PC-3 (cell line): ENCODE data around the gene DYNC1I1. TPM values are rescaled to one million over a fixed set of nuclear protein-coding genes. Genes with fewer than 3 reads are reported as not detected.

Experiments
- ATAC-seq: fragments of 200-7000 bp; cut with Tn5 transposase; 2 replicates; pipeline ENCODE4 v1.9.1; 2020; ENCODE audit warnings: mild to moderate bottlenecking, moderate library complexity
- BruUV-seq: library from RNA; stranded (reverse); fragments of 400-500 nt; replicated peaks from 2 replicates; lab custom pipeline; 2021; lab: Mats Ljungman, UMichigan
- CTCF ChIA-PET: fragments of 300-600 bp; sonication (Branson Sonifier 250); formaldehyde crosslinking; loops from one replicate; lab custom pipeline; 2022; ENCODE audit warnings: antibody characterized with exemption; lab: Charles Lee
- POLR2A ChIA-PET: fragments of 300-600 bp; sonication (Branson Sonifier 250); formaldehyde crosslinking; loops from one replicate; lab custom pipeline; 2022; ENCODE audit warnings: antibody characterized with exemption; ENCODE audit not compliant: unreplicated experiment; lab: Charles Lee
- DNase-seq: peaks from one replicate; pipeline ENCODE4 v3.0.0-alpha.2; 2015
- H2AFZ ChIP-seq: fragments of 300-600 bp; sonication (generic); 2 replicates; pipeline ENCODE4 v1.6.0; 2016; ENCODE audit warnings: antibody characterized with exemption, low read length
- H3F3A ChIP-seq: fragments of 300-600 bp; sonication (generic); one replicate; pipeline ENCODE4 v1.6.0; 2017; ENCODE audit warnings: antibody characterized with exemption, low read length, control low read depth, mild to moderate bottlenecking; ENCODE audit not compliant: unreplicated experiment
- H3K27ac ChIP-seq: fragments of 300-600 bp; sonication (generic); 2 replicates; pipeline ENCODE4 v1.5.1; 2016; ENCODE audit warnings: mild to moderate bottlenecking, low read length
- H3K27me3 ChIP-seq: fragments of 300-600 bp; sonication (generic); 2 replicates; pipeline ENCODE4 v1.6.1; 2016; ENCODE audit warnings: low read length, mixed read lengths
- H3K36me3 ChIP-seq: fragments of 300-600 bp; sonication (generic); 2 replicates; pipeline ENCODE4 v1.6.1; 2016; ENCODE audit warnings: low read depth, mixed run types, low read length, mixed read lengths
- H3K4me1 ChIP-seq: fragments of 300-600 bp; sonication (generic); 2 replicates; pipeline ENCODE4 v1.5.1; 2016; ENCODE audit warnings: low read length; ENCODE audit not compliant: insufficient read depth
- H3K4me2 ChIP-seq: fragments of 300-600 bp; sonication (generic); 2 replicates; pipeline ENCODE4 v1.6.0; 2016; ENCODE audit warnings: low read length
- H3K4me3 ChIP-seq: fragments of 300-600 bp; sonication (generic); 2 replicates; pipeline ENCODE4 v1.5.1; 2016; ENCODE audit warnings: mild to moderate bottlenecking, low read length, mixed read lengths
- H3K79me2 ChIP-seq: fragments of 300-600 bp; sonication (generic); 2 replicates; pipeline ENCODE4 v1.6.1; 2017; ENCODE audit warnings: low read length, mixed read lengths
- H3K9ac ChIP-seq: fragments of 300-600 bp; sonication (generic); 2 replicates; pipeline ENCODE4 v1.6.0; 2016; ENCODE audit warnings: mild to moderate bottlenecking, low read length
- H3K9me2 ChIP-seq: fragments of 300-600 bp; sonication (generic); replicated peaks from 2 replicates; pipeline ENCODE4 v1.6.1; 2016; ENCODE audit warnings: mixed run types, low read length, mixed read lengths
- H3K9me3 ChIP-seq: fragments of 300-600 bp; sonication (generic); 2 replicates; pipeline ENCODE4 v1.6.1; 2016; ENCODE audit warnings: low read length, mixed read lengths
- H4K20me1 ChIP-seq: fragments of 300-600 bp; sonication (generic); 2 replicates; pipeline ENCODE4 v1.6.1; 2016; ENCODE audit warnings: low read length, mixed read lengths
- EZH2 ChIP-seq: fragments of 300-600 bp; sonication (generic); IDR thresholded peaks from one replicate; pipeline ENCODE4 v1.6.1; 2017; ENCODE audit warnings: antibody characterized with exemption, mild to moderate bottlenecking, low read length; ENCODE audit not compliant: unreplicated experiment
- EZH2phosphoT487 ChIP-seq: fragments of 300-600 bp; sonication (generic); IDR thresholded peaks from 2 replicates; pipeline ENCODE4 v1.6.1; 2018; ENCODE audit warnings: mild to moderate bottlenecking, antibody characterized with exemption, low read length, borderline replicate concordance
- intact Hi-C: fragments of 100-400 bp; cut with micrococcal nuclease; formaldehyde crosslinking; loops from 2 replicates; pipeline ENCODE4 v1.9.0; 2023
- total RNA-seq: library from RNA; depleted of rRNA; stranded (reverse); fragments of >200 nt; gene quantifications from 2 replicates; pipeline ENCODE4 v1.2.3, GENCODE V29; 2014
- TF ChIP-seq, protein P1 (sequence below): fragments of 300-600 bp; sonication (generic); conservative IDR thresholded peaks from 2 replicates; pipeline ENCODE4 v1.5.1; 2017; ENCODE audit warnings: antibody characterized with exemption, low read depth, mild to moderate bottlenecking, low read length

Gene DYNC1I1
- total RNA-seq, 1 experiment from 2014 or later, result 2.4 TPM

DNA sequence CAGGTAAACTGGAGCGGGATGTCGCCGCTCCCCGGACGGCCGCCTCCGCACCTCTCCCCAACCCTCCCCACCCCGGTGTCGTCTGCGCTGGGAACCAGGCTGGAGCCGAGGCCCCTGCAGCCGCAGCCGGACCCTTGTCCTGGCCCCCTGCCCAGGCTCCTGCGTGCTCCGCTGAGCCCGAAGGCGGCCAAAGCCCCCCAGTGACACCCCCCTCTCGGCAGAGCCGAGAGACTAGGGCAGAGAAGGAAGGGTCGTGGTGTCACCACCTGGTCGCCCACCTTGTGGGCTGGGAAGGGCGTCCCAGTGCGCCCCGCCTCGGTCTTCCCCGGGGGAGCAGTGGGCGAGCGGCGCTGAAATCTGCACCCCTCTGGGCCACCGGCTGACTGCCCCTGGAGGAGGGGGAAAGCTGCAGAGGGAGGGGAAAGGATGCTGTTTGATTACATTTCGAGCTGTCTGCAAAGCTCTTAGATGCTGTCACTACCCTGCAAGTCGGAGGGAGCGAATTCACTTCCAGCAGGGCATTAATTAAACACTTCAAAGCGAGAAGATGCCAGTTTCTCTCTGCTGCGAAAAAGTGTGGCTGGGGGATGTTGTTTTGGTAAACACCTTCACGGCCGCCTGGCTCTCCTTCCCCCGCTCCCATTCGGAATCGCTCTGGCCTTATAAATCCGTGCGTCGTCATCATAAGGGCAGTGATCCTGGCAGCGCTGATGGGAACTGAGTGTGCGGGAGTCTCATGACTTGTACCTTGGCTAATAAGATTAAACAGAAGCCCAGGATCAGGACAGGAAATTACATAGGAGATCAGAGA is 622 bp downstream of the DYNC1I1 start:
- ATAC-seq, result peak; percentile 34
- H2AFZ ChIP-seq, result peak overlapping the region; percentile 91
- CTCF ChIA-PET, result interaction anchor here (0.7 to 1.0 kb wide), 3 partner anchors 50 to 98 kb away, joined by 3 to 4 read pairs (median 4); no protein-coding TSS in a partner anchor

DNA sequence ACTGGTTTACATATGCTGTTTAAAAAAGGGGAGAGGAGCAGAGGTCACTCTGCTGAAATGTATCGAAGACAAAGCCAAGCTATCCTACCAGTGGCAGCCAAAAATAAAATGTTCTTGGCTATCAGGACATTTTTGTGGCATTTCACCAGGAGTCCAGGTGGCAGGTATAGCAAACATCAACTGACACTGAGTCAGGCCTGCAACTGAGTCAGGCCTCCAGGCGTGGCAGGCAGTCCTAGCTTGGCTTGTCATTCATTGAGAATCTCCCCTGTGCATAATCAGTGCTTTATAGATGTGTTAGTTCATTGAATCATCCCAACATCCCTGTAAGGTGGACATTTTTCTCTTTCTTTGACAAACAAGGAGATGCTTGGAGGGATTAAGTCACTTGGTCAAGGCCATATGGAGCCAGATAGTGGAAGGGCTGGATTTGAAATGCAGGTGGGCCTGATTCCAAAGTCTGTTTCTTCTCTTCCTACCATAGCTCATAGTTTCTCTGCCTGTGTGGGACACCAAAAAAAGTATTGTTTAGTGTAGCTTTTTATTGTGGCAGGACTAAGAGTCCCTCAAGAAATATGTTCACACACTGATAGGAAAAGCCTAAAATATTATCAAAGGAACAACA is 4.3 kb downstream of the DYNC1I1 start:
- H2AFZ ChIP-seq, result no peak overlapping the region
- intact Hi-C loops, result no loop called here
- CTCF ChIA-PET, result interaction anchor here (1.0 kb wide), 1 partner anchor 18 kb away, joined by 3 read pairs; no protein-coding TSS in a partner anchor
- no TSS peak for BruUV-seq
- DNase-seq, result peak; percentile 87
- H3K4me2 ChIP-seq, result peak overlapping the region; percentile 30
- TF ChIP-seq EZH2phosphoT487, result no peak
- TF ChIP-seq, protein P1, sequence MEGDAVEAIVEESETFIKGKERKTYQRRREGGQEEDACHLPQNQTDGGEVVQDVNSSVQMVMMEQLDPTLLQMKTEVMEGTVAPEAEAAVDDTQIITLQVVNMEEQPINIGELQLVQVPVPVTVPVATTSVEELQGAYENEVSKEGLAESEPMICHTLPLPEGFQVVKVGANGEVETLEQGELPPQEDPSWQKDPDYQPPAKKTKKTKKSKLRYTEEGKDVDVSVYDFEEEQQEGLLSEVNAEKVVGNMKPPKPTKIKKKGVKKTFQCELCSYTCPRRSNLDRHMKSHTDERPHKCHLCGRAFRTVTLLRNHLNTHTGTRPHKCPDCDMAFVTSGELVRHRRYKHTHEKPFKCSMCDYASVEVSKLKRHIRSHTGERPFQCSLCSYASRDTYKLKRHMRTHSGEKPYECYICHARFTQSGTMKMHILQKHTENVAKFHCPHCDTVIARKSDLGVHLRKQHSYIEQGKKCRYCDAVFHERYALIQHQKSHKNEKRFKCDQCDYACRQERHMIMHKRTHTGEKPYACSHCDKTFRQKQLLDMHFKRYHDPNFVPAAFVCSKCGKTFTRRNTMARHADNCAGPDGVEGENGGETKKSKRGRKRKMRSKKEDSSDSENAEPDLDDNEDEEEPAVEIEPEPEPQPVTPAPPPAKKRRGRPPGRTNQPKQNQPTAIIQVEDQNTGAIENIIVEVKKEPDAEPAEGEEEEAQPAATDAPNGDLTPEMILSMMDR, result no peak
- peak; percentile 30 for ATAC-seq
- H3K9me2 ChIP-seq, result no peaks in the 10 kb centered on the region
- H3K4me1 ChIP-seq, result peaks cover 28% of the 10 kb centered on the region
- no peak overlapping the region for H3K4me3 ChIP-seq
- H4K20me1 ChIP-seq, result no peaks in the 10 kb centered on the region
- POLR2A ChIA-PET, result no interaction called here
- H3K9ac ChIP-seq, result no peak overlapping the region
- H3K9me3 ChIP-seq, result no peaks in the 10 kb centered on the region
- H3K79me2 ChIP-seq, result peaks cover 10% of the 10 kb centered on the region; the same call in 1 of the 2 replicates
- no peaks in the 10 kb centered on the region for H3F3A ChIP-seq
- H3K36me3 ChIP-seq, result no peaks in the 10 kb centered on the region
- peak overlapping the region; percentile 37 for H3K27ac ChIP-seq
- H3K27me3 ChIP-seq, result no peaks in the 10 kb centered on the region

More for the DNA sequence above, 622 bp downstream of the DYNC1I1 start:
- H3K9me3 ChIP-seq, result no peaks in the 10 kb centered on the region
- no peak overlapping the region for H3K27ac ChIP-seq
- H3K4me1 ChIP-seq, result peaks cover 27% of the 10 kb centered on the region
- peak overlapping the region; percentile 88 for H3K4me2 ChIP-seq
- peak overlapping the region; percentile 34 for H3K9ac ChIP-seq
- no peaks in the 10 kb centered on the region for H3K27me3 ChIP-seq
- TF ChIP-seq EZH2phosphoT487, result no peak
- no peak for TF ChIP-seq EZH2
- TF ChIP-seq, protein P1, result no peak
- H3K36me3 ChIP-seq, result no peaks in the 10 kb centered on the region
- intact Hi-C loops, result no loop called here
- no peaks in the 10 kb centered on the region for H3K9me2 ChIP-seq
- POLR2A ChIA-PET, result no interaction called here
- no peaks in the 10 kb centered on the region for H3F3A ChIP-seq
- BruUV-seq, result no TSS peak
- H3K4me3 ChIP-seq, result peak overlapping the region; percentile 90
- peak; percentile 57 for DNase-seq
- peaks cover 10% of the 10 kb centered on the region; the same call in 1 of the 2 replicates for H3K79me2 ChIP-seq
- no peaks in the 10 kb centered on the region for H4K20me1 ChIP-seq
